ENCODE results near the gene STEAP3.

STEAP3 gene

DNA sequence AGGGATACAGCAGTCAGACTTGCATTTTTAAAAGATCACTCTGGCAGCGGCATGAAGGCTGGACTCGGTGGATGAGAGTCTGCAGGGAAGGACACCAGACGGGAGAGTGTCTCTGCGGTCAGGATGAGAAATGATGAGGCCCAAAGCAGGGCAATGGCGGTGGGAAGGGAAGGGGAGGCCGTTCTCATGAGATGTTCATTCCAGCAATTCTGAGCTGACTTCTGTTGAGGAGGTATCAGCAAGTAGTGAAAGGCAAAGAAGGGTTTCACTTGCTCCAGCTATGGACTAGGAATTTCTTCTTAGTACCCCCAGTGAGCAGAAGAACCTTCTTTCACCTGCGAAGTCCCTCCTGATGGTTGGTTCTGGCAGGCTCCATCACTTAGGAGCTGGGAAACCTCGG, 63.0 kb downstream of the STEAP3 start:
- no peaks in the 10 kb centered on the region for H3K27me3 ChIP-seq (ENCODE audit: insufficient read depth, low read length, poor library complexity, severe bottlenecking)
- H2AFZ ChIP-seq (ENCODE audit: low read length) = no peak overlapping the region
- H3K4me1 ChIP-seq (ENCODE audit: insufficient read depth, low read length, poor library complexity, severe bottlenecking) = peaks cover 8% of the 10 kb centered on the region
- no peaks in the 10 kb centered on the region for H3K9me2 ChIP-seq (replicated peaks; ENCODE audit: low read depth, low read length)
- TF ChIP-seq, protein P1, sequence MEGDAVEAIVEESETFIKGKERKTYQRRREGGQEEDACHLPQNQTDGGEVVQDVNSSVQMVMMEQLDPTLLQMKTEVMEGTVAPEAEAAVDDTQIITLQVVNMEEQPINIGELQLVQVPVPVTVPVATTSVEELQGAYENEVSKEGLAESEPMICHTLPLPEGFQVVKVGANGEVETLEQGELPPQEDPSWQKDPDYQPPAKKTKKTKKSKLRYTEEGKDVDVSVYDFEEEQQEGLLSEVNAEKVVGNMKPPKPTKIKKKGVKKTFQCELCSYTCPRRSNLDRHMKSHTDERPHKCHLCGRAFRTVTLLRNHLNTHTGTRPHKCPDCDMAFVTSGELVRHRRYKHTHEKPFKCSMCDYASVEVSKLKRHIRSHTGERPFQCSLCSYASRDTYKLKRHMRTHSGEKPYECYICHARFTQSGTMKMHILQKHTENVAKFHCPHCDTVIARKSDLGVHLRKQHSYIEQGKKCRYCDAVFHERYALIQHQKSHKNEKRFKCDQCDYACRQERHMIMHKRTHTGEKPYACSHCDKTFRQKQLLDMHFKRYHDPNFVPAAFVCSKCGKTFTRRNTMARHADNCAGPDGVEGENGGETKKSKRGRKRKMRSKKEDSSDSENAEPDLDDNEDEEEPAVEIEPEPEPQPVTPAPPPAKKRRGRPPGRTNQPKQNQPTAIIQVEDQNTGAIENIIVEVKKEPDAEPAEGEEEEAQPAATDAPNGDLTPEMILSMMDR (conservative IDR thresholded peaks at IDR 0.05; ENCODE audit: low read length) = no peak
- no peak for TF ChIP-seq EZH2phosphoT487 (IDR thresholded peaks at IDR 0.05; ENCODE audit: borderline replicate concordance)
- no peaks in the 10 kb centered on the region for H4K20me1 ChIP-seq (ENCODE audit: insufficient read depth, low read length, poor library complexity, severe bottlenecking)
- no peaks in the 10 kb centered on the region for H3F3A ChIP-seq (ENCODE audit: low read depth)
- no peak overlapping the region for H3K4me2 ChIP-seq (ENCODE audit: low read depth, low read length, poor library complexity, severe bottlenecking)
- H3K79me2 ChIP-seq (ENCODE audit: insufficient read depth, low read length) = no peaks in the 10 kb centered on the region
- H3K9ac ChIP-seq (ENCODE audit: low read depth, low read length, poor library complexity, severe bottlenecking) = no peak overlapping the region
- H3K9me3 ChIP-seq (ENCODE audit: insufficient read depth, low read depth, low read length) = no peaks in the 10 kb centered on the region
- H3K4me3 ChIP-seq (ENCODE audit: low read length, poor library complexity, severe bottlenecking) = no peak overlapping the region
- no peaks in the 10 kb centered on the region for H3K36me3 ChIP-seq (ENCODE audit: insufficient read depth, low read length)

- Histone ChIP-seq H2AFZ (ENCODE audit: low read length) (no peak overlapping the region), H3K9me2 (replicated peaks; ENCODE audit: low read depth, low read length) (no peaks in the 10 kb centered on the region), H3K9ac (ENCODE audit: low read depth, low read length, poor library complexity, severe bottlenecking) (no peak overlapping the region)
Observed at GRCh38 chr2:119288576-119288975, 64.9 kb downstream of the STEAP3 start.

GRCh38 chr2:119289093-119289492, 65.5 kb downstream of the STEAP3 start:
- Histone ChIP-seq H3K9me2 (replicated peaks; ENCODE audit: low read depth, low read length) (no peaks in the 10 kb centered on the region), H3K4me2 (ENCODE audit: low read depth, low read length, poor library complexity, severe bottlenecking) (no peak overlapping the region), H3F3A (ENCODE audit: low read depth) (no peaks in the 10 kb centered on the region), H3K9ac (ENCODE audit: low read depth, low read length, poor library complexity, severe bottlenecking) (no peak overlapping the region), H2AFZ (ENCODE audit: low read length) (no peak overlapping the region), H4K20me1 (ENCODE audit: insufficient read depth, low read length, poor library complexity, severe bottlenecking) (no peaks in the 10 kb centered on the region), H3K9me3 (ENCODE audit: insufficient read depth, low read depth, low read length) (no peaks in the 10 kb centered on the region), H3K79me2 (ENCODE audit: insufficient read depth, low read length) (no peaks in the 10 kb centered on the region), H3K4me3 (ENCODE audit: low read length, poor library complexity, severe bottlenecking) (no peak overlapping the region), H3K27me3 (ENCODE audit: insufficient read depth, low read length, poor library complexity, severe bottlenecking) (no peaks in the 10 kb centered on the region), H3K4me1 (ENCODE audit: insufficient read depth, low read length, poor library complexity, severe bottlenecking) (no peaks in the 10 kb centered on the region), H3K36me3 (ENCODE audit: insufficient read depth, low read length) (no peaks in the 10 kb centered on the region)
- TF ChIP-seq EZH2phosphoT487 (IDR thresholded peaks at IDR 0.05; ENCODE audit: borderline replicate concordance) = no peak
- TF ChIP-seq, protein P1 (conservative IDR thresholded peaks at IDR 0.05; ENCODE audit: low read length) = no peak

More at GRCh38 chr2:119288576-119288975, 64.9 kb downstream of the STEAP3 start:
- Histone ChIP-seq H3K9me3 (ENCODE audit: insufficient read depth, low read depth, low read length) (no peaks in the 10 kb centered on the region), H3K79me2 (ENCODE audit: insufficient read depth, low read length) (no peaks in the 10 kb centered on the region), H4K20me1 (ENCODE audit: insufficient read depth, low read length, poor library complexity, severe bottlenecking) (no peaks in the 10 kb centered on the region), H3K4me1 (ENCODE audit: insufficient read depth, low read length, poor library complexity, severe bottlenecking) (no peaks in the 10 kb centered on the region), H3K36me3 (ENCODE audit: insufficient read depth, low read length) (no peaks in the 10 kb centered on the region), H3K4me2 (ENCODE audit: low read depth, low read length, poor library complexity, severe bottlenecking) (no peak overlapping the region), H3K27me3 (ENCODE audit: insufficient read depth, low read length, poor library complexity, severe bottlenecking) (no peaks in the 10 kb centered on the region), H3F3A (ENCODE audit: low read depth) (no peaks in the 10 kb centered on the region), H3K4me3 (ENCODE audit: low read length, poor library complexity, severe bottlenecking) (no peak overlapping the region)
- TF ChIP-seq, protein P1 (conservative IDR thresholded peaks at IDR 0.05; ENCODE audit: low read length) = no peak
- no peak for TF ChIP-seq EZH2phosphoT487 (IDR thresholded peaks at IDR 0.05; ENCODE audit: borderline replicate concordance)

Data from Loucy (cell line).